GM10266 (cell line): ENCODE measurements around the gene NOL7.

Experiments used
- DNase-seq: peaks from one replicate; pipeline ENCODE4 v3.0.0; 2012; ENCODE audit errors: extremely low spot score
- CTCF ChIP-seq: IDR thresholded peaks from 2 replicates; pipeline ENCODE4 v1.5.1; 2012; ENCODE audit warnings: mild to moderate bottlenecking, low read depth; ENCODE audit not compliant: control insufficient read depth, insufficient read depth; ENCODE audit errors: missing control alignments

Gene NOL7

GRCh38 chr6:13635948-13636658, 21.0 kb downstream of the NOL7 start:
- no peak for TF ChIP-seq CTCF
- no peak for DNase-seq

GRCh38 chr6:13638014-13638413, 22.9 kb downstream of the NOL7 start:
- DNase-seq = no peak
- no peak for TF ChIP-seq CTCF

- DNase-seq = no peak
- no peak for TF ChIP-seq CTCF
Observed at GRCh38 chr6:13638626-13639025, 23.5 kb downstream of the NOL7 start.

GRCh38 chr6:13641315-13641714, 26.2 kb downstream of the NOL7 start:
- TF ChIP-seq CTCF = no peak
- DNase-seq = no peak

GRCh38 chr6:13643125-13643524, 28.0 kb downstream of the NOL7 start:
- no peak for TF ChIP-seq CTCF
- DNase-seq = no peak

- TF ChIP-seq CTCF = no peak
- no peak for DNase-seq
Observed at GRCh38 chr6:13648850-13649249, 33.7 kb downstream of the NOL7 start.

- no peak for TF ChIP-seq CTCF
- no peak for DNase-seq
Observed at GRCh38 chr6:13649393-13649792, 34.3 kb downstream of the NOL7 start.
